GM18867 (cell line): ENCODE measurements around the gene PDE4DIP.
"Not testable (repeated sequence)": the region's sequence is repeated elsewhere in the genome, so short reads cannot be mapped to it uniquely, and the experiment has no call there.

ENCODE experiments used
- ATAC-seq: cut with Tn5 transposase; IDR thresholded peaks from one replicate; pipeline ENCODE4 v1.9.1; 2021; ENCODE audit warnings: mild to moderate bottlenecking, moderate library complexity; ENCODE audit not compliant: unreplicated experiment

Gene PDE4DIP

GRCh38 chr1:148916695-148917348 is 72.6 kb downstream of the PDE4DIP start:
- not testable (repeated sequence) for ATAC-seq

- ATAC-seq = not testable (repeated sequence)
Measured at GRCh38 chr1:148918836-148919447, 74.7 kb downstream of the PDE4DIP start.

- ATAC-seq = not testable (repeated sequence)
Measured at GRCh38 chr1:148921047-148921446, 76.8 kb downstream of the PDE4DIP start.

DNA sequence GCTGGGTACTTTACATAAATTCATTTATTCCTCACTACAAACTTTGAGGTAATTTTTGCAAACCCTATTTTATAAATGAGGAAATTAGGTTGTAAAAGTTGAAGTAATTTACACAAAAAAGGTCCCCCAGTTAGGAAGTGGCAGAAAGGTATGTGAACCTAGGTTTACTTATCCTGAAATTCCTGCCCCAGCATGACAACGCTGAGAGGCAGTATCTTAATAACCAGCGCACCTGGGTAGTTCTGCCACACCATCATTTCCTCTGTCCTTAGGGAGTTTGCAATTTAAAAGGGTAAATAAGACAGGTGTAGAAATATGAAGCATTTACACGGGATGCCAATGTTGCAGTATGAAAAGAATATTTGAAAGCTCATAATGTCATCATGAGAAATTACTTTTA is 79.6 kb downstream of the PDE4DIP start:
- ATAC-seq = not testable (repeated sequence)

DNA sequence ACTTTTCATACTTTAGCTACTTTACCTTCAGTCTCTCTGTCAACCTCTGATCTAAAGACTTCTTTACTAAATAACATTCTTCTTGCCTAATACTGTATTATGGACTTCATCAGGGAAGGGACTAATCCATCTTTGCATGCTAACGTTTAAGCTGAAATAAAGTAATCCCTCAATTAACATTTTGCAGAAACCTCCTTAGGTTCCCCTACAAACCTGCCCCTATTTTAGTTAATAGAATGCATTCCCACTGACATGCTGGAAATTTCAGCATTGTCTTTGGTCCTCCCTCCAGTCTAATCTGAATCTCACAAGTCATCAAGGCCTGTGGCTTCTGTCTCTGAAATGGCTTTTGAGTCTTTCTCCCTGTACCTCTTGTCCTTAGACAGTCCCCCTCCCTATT is 83.4 kb downstream of the PDE4DIP start:
- ATAC-seq = not testable (repeated sequence)

GRCh38 chr1:148929253-148929652 is 85.0 kb downstream of the PDE4DIP start:
- ATAC-seq = not testable (repeated sequence)

DNA sequence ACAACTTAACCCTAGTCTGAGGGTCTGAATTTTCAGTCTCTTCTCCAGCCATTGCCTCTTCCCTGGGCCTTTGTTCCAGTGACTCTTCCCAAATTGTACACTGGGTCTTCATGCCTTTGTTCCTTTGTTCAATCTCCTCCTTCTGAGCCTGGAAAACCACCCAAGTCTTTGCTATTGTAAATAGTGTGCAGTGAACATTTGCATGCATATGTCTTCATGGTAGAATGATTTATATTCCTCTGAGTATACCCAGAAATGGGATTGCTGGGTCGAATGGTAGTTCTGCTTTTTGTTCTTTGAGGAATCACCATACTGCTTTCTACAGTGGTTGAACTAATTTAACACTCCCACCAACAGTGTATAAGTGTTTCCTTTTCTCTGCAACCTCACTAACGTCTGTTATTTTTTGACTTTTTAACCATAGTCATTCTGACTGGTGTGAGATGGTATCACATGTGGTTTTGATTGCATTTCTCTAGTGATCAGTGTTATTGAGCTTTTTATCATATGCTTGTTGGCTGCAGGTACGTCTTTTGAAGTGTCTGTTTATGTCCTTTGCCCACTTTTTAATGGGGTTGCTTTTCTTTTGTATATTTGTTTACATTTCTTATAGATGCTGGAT is 91.3 kb downstream of the PDE4DIP start:
- ATAC-seq = not testable (repeated sequence)

DNA sequence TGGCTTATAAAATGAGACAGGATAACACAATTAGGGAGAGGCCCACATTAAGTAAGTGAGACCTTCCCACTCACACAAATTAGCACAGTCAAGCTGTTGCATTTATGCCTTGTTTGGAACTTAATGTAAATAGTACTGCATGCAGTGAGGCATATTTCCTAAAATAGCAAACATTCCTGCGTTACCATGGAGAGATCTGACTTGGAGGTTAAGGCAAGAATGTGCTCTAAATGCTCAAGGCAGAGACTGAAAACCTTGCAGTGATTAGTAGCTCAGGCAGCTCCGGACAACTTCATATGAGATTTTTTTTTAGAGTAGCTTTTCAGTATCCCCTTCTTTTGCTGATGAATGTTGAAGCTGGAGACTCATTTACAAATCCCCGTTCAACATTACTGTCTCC is 98.7 kb downstream of the PDE4DIP start:
- not testable (repeated sequence) for ATAC-seq

- not testable (repeated sequence) for ATAC-seq
Measured at GRCh38 chr1:148945130-148945529, 100.9 kb downstream of the PDE4DIP start.

- peak; percentile 24 for ATAC-seq
Measured at GRCh38 chr1:148948768-148949167, 104.5 kb downstream of the PDE4DIP start.

- ATAC-seq = peak; percentile 66
Measured at GRCh38 chr1:148951336-148952227, 107.4 kb downstream of the PDE4DIP start.

DNA sequence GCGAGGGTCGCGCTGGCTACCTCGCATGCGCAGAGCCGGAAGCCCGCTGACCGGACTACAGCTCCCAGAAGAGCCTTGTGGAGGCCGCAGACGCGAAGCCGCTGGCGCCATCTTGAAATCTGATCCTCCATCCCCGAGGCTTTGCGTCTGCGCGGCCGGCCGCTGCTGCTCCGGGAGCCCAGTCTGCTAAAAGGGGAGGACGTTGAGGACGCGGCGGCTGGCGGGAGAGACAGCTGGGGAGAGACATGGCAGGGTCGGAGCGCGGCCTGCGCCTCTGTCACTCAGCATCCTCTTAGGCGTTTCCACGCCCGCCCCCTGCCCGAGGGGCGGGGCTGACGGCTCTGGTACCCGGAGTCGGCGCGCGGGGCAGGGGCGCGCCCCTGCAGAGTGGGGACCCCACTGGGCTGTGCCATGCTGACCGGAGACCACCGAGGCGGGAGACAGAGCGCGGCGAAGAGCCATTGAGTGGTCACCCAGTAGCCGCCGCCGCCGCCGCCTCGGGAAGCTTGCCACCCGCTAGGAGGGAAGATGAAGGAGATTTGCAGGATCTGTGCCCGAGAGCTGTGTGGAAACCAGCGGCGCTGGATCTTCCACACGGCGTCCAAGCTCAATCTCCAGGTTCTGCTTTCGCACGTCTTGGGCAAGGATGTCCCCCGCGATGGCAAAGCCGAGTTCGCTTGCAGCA is 108.2 kb downstream of the PDE4DIP start:
- ATAC-seq = peak; percentile 72

DNA sequence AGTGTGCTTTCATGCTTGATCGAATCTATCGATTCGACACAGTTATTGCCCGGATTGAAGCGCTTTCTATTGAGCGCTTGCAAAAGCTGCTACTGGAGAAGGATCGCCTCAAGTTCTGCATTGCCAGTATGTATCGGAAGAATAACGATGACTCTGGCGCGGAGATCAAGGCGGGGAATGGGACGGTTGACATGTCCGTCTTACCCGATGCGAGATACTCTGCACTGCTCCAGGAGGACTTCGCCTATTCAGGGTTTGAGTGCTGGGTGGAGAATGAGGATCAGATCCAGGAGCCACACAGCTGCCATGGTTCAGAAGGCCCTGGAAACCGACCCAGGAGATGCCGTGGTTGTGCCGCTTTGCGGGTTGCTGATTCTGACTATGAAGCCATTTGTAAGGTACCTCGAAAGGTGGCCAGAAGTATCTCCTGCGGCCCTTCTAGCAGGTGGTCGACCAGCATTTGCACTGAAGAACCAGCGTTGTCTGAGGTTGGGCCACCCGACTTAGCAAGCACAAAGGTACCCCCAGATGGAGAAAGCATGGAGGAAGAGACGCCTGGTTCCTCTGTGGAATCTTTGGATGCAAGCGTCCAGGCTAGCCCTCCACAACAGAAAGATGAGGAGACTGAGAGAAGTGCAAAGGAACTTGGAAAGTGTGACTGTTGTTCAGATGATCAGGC is 108.8 kb downstream of the PDE4DIP start:
- peak; percentile 0 for ATAC-seq

GRCh38 chr1:148953730-148954129 is 109.5 kb downstream of the PDE4DIP start:
- ATAC-seq = not testable (repeated sequence)

DNA sequence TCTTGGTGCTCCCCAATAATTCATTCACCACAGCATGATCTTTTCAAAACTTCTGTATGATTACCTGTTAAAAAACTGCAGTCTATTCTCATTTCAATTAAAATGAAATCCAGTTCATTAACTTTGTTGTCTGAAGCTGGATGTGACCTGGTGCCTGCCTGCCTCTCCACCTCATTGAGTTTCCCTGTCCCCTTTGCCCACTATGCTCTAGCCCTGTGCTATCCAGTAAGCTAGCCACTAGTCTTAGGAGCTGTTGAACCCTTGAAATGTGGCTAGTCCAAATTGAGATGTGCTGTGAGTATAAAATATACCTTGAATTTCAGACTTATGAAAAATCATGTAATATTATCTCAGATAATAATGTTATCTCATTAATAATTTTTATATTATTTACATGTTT is 114.1 kb downstream of the PDE4DIP start:
- ATAC-seq = not testable (repeated sequence)

GRCh38 chr1:148960212-148961000 is 116.2 kb downstream of the PDE4DIP start:
- not testable (repeated sequence) for ATAC-seq

DNA sequence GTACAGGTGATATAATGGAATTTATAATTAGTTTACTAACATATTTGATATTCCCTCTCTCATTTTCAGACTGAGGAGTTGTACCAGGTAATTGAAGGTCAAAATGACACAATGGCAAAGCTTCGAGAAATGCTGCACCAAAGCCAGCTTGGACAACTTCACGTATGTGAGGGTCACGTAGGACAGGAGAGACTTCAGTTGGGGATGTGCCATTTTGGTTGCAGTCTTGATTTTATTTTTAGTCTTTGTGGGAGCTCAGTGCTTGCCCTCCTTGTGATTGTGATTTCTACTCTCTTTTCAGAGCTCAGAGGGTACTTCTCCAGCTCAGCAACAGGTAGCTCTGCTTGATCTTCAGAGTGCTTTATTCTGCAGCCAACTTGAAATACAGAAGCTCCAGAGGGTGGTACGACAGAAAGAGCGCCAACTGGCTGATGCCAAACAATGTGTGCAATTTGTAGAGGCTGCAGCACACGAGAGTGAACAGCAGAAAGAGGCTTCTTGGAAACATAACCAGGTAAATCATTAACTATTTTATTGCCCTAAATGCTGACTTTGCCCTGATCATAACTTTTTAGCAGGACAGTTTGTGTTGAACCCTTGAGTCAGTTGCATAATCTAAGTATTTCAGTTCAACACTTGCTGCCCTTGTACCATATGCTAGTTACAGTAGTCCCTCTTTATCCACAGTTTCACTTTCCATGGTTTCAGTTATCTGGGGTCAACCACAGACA is 118.1 kb downstream of the PDE4DIP start:
- ATAC-seq = not testable (repeated sequence)

DNA sequence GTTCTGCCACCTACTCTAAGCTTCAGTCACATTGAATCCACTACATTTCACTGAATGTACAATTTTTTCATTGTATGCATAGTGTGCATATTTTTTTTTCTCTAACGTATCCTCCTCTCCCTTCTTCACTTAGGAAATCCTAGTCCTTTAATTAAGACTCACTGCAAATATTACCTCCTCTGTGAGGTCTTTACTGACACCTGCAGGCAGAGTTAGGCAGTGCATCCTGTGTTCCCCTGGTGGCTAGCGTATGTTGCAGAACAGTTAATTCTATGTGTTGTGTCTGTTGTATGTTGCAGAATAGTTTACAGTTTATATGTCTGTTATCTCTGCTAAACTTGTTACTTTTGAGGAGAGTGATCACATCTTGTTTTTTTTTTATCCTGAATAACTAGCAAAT is 121.9 kb downstream of the PDE4DIP start:
- ATAC-seq = peak; percentile 58
